HG03558 (cell line): ENCODE results near the gene ALKBH6.
"Not testable (repeated sequence)": the region's sequence is repeated elsewhere in the genome, so short reads cannot be mapped to it uniquely, and the experiment has no call there.

ENCODE experiments used
- ATAC-seq: cut with Tn5 transposase; IDR thresholded peaks from one replicate; pipeline ENCODE4 v1.9.1; 2021; ENCODE audit warnings: moderate number of reproducible peaks; ENCODE audit not compliant: unreplicated experiment; ENCODE audit errors: extremely low read depth

The ALKBH6 gene

DNA sequence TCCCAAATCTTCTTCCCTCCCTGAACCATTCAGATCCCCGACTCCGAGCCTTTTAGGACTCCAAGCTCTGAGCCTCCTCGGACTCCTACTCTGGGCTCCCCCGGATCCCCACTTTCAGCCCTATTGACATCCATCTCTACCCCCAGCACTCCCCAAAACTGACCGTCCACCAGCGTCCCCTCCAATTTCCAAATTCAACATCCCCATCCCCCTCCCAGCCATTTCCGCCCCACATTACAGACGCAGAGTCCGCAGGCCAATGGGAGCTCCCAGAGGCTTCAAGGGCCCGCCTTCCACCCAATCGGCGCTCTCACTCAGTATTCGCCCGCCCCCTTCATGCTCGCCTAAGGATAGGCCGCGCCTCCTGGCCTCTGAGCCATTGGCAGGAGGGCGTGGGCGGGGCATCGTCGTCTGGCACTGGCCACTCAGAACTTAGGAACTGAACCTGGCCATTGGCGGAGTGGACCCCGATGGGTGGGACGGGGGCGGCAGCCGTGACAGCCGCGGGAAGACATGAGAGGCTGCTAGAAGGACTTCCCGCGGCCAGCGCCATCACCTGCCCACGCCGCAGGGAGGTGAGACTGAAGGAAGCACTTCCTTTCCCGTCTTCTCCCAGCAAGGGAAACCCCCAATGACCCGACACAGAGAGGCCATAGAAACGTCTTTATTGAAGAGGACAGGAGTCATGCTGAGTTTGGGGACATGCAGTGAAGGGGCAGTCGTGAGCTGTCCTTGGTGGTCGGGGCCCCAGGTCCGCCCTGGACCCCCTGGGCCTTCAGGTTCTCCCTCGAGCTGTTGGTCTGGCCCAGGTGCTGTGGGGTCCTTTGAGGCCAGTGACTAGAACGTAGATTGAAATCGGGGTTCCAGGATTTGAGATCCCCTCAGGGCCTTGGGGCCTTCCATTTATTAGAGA, at the start of gene ALKBH6:
TSS of gene ALKBH6 (minus strand) at position 202 of the 913 bp plus-strand sequence. CDS start 816 bp downstream, outside the sequence.
- peak; percentile 89 for ATAC-seq

DNA sequence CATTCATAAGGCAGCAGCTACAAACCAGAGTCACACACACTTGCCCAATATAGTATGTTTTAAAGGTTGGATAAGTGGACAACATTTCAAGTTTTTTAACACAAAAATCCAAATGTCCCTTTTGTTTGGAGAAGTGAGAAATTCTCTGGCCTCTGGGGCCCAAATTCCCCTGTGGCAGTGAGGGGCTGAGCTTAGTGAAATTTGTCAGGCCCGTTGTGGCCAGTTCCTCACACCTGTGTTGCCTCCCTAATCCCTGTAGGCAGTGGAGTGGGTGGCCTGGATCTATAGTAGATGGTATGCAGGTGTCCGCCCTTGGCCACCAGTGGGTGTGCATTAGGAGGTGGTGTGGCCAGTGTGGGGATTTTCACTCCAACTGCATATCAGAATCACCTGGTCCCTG, 47.4 kb upstream of the ALKBH6 start:
- ATAC-seq = no peak

DNA sequence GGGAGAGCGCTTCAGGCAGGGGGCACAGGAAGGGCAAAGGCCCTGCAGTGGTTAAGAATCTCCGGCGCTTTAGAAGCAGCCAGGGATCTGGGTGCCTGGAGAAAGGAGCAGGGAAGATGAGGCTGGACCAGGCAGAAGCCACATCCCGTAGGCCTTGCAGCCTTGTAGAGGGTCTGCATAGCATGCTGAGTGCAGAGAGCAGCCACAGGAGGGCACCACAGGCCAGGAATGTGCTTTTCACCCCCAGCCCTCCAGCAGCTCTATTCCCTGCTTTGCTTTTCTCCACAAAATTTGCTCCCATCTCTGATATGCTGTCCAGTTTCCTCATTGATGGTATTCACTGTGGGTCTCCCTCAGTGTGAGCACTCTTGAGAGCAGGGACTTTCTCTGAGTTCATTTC, 46.4 kb upstream of the ALKBH6 start:
- ATAC-seq = no peak

DNA sequence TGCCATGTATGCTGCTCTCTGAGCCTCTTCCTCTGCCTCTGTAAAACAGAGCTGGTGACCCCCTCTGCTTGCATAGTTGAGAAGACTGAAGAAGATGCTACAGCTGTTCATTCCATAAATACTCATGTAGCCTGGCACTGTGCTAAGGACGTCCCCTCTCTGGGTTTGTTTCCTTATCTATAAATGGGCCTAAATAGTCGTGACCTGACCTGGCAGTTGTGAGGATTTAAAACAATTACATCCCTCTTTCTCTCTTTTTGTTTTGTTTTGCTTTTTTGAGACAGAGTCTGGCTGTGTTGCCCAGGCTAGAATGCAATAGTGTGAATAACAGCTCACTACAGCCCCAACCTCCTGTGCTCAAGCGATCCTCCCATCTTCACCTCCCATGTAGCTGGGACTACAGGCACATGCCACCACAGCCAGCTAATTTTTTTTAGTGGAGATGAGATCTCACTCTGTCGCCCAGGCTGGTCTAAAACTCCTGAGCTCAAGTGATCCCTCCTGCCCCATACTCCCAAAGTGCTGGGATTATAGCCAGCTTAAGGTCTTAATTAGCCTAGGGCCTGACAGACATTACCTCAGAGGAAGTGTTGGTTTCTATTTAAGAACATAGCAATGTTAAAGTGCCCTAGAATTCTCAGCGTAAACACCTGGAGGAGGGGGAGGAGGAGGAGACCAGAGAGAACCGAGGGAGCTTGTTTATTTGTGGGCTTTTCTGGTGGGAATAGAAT, 45.3 kb upstream of the ALKBH6 start:
- ATAC-seq = no peak

DNA sequence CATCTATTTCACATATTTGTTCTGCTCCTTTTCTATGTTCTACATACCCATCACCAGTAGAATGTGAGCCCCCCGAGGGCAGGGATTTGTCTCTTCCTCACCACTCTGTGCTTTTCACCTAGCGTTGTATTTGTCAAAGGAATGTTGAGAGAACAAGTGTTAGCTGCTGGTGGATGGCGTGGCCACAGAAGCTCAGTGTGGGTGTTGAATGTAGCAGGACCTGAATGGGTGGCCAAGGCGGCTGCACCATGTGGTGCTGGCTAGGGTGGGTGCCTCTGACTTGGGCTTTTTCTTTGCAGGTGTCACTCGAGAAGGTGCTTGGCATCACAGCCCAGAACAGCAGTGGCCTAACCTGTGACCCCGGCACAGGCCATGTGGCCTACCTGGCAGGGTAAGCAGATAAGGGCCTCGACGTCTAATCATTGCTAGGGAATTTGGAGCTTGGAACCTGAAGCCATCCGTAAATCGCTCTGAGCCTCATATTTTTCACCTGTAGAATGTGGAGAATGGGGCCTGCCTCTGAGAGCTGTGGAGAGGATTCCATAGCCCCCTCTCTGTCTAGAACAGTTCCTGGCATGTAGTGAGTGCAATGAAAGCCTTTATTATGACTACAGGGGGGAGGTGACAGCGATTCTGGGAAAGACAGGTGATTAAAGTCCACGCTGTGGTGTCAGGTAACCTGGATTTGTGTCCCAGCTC, 44.6 kb upstream of the ALKBH6 start:
- ATAC-seq = no peak

DNA sequence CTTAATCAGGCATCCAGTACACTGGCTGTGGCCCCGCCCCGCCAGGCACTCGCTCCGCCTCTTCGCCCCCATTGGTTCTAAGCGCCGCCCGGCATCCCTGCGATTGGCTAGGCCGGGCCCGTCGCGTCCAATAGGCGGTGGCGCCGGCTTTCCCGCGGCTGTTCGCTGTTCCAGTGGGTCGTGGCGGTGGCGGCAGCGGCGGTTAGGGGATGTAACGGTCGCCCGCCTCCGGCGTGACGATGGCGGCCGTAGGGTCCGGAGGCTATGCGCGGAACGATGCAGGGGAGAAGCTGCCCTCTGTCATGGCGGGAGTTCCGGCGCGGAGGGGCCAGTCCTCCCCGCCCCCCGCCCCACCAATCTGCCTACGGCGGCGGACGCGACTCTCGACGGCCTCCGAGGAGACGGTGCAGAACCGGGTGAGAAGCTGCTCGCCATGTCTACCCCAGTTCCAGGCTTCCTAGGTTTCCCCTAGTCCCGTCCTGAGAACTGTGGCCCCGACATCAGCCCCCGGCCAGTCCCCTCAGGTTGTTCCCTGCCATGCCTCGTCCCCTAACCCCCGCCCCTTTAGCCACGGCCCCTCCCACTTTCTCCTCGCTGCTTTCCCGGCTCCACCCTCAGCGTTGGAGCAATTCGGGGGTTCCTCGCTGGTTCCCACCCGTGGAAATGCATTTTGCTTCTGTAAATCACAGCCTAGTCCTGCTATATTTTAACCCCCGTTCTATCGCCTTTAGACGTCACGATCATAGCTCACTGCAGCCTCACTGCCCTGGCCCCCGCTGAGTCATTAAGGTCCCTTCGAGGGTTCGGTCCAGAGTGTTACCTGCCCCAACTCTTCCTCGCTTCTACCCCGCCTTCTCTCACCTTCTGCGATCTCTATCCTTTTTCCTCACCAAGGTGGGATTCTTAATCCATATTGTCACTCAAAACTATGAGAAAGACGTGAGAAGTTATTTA, 41.0 kb upstream of the ALKBH6 start, which contains the start of gene WDR62:
TSS of gene WDR62 (plus strand) at position 165 of the 954 bp plus-strand sequence. CDS start at position 240, 75 bp downstream.
- peak; percentile 45 for ATAC-seq

DNA sequence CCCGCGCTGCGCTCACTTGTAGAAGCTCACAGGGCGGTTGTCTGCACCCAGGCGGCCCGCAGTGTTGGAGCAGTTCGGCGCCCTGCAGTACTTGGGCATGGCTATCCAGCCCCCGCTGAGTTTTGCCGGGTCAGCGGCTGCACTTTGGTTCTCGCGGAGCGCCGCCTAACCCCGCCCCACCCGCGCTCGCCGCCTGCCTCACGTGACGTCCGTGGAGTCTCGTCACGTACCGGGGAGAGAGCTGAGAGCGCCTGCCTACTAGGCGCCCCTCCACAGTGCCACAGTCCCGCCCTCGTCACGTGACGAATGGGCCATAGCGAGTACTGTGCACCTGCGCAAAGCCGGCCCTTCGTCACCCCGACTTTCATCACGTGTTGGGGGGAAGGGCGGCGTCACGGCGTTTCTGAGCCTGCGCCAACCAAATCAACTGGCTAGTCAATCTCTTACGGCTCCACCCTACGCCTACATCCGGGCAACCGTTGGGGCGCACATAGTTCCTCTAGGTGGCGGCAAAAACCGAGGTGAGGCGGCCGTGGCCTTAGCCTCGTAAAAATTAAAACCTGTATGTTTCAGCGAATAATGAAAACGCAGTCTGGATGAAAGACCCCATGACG, 40.2 kb upstream of the ALKBH6 start, which contains the start of gene THAP8:
TSS of gene THAP8 (minus strand) at position 167 of the 614 bp plus-strand sequence. CDS start at position 99, 68 bp downstream.
- peak; percentile 54 for ATAC-seq

DNA sequence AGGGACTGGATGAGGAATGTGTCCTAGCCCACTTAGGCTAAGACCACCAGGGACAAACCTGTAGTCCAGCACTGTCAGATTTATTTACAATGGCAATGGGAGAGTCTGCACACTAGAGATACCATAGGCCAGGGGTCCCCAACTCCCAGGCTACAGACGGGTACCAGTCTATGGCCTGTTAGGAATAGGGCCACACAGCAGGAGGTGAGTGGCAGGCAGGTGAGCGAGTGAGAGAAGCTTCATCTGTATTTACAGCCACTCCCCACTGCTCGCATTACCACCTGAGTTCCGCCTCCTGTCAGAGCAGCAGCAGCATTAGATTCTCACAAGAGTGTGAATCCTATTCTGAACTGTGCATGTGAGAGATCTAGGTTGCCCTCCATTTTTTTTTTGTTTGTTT, 37.6 kb upstream of the ALKBH6 start:
- no peak for ATAC-seq

DNA sequence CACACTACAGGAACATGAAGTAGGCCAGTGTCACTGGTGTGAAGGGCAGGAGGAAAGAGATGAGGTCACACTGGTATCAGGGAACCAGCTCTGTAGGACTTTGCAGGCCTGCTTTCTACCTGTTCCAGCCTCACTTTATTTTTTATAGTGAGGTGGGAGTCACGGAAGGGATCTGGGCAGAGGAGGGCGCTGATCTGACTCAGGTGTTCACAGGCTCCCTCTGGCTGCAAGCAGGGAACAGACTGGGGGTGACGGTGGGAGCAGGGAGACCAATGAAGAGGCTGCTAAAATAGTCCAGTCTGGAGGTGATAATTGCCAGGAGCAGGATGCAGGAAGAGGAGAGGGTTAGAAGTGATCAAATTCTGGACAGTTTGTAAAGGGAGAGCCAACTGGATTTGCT, 37.2 kb upstream of the ALKBH6 start:
- ATAC-seq = no peak

DNA sequence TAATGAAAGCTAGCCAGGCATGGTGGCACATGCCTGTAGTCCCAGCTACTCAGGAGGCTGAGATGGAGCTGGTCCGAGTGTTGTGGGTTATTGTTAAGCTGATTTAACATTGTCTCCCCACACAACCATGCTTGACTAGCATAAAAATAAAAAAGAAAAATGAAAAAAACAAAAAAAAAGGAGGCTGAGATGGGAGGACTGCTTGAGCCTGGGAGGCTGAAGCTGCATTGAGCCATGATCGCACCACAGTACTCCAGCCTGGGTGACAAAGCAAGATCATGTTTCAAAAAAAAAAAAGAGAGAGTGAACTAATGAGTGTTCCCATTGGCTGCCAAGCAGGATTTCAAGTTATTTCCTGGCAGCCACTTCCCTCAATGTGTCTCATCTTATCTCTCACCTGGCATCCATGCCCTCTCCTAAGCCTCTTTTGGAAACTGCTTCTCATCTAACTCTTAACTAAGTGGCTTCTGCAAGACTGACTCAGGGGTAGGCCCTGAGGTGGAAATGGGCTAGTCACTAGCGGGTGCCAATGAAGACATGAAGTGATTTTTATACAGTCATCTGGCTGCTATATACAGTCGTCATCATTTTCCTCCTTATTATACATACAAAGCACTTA, 35.2 kb upstream of the ALKBH6 start:
- ATAC-seq = no peak

DNA sequence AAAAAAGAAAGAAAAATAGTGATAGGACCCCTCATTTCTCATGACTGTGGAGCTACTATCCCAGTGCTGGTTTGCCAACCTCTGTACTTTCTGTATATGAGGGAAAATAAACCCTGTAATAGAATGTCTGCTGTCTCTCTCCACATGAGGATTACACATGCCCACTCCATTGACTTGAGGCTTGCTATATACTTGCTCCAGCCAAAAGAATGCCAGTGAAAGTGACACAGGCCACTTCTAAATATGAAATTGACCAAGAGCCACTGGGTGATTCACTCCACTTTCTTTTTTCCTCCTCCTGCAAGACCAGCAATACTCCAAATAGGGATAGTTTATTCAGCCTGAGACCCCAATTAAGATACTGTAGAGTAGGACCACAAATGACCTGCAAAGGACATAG, 33.8 kb upstream of the ALKBH6 start:
- no peak for ATAC-seq

DNA sequence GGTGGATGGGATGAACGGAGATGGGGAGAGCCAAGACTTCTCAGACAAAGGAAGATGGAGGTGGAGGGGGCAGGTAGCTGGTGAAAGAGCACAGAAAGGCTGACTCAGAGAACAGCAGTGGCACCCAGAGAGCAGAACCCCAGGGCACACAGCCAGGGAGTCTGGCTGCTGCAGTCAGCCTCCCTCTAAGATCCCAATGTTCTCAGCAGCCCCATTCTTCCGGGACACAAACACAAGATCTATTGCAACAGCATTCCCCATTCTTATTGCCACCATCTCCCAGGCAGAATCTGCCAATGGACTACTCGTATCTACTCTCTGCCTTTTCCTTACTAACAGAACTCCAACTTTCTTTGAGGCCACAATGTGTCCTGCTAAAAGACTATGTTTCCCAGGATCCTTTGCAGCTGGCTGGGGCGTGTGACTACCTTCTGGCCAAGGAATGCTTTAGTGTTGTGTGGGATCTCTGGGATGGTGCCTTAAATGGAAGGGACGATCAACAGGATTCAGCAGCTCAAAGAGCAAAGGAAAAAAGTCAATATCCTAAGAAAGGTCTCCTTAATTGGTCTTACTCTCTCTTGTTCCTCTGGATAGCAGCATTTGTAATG, 32.5 kb upstream of the ALKBH6 start:
- no peak for ATAC-seq

DNA sequence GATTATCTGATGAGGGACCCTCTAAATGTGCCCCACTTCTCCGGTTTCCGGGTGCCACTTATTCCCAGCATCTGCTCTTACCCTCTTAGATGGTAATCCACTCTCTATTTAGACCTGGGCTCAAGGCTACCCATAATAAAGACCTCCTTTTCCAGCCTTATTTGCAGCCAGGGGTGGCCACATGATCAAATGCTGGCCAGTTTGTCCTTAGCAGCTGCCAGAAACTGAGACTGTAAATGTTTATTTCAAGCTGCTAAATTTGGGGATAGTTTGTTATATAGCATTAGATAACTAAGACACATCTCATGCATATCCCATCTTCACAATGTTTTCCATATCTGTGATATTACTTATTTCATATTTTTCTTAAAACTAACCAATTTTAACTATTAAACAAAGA, 29.9 kb upstream of the ALKBH6 start:
- ATAC-seq = no peak

DNA sequence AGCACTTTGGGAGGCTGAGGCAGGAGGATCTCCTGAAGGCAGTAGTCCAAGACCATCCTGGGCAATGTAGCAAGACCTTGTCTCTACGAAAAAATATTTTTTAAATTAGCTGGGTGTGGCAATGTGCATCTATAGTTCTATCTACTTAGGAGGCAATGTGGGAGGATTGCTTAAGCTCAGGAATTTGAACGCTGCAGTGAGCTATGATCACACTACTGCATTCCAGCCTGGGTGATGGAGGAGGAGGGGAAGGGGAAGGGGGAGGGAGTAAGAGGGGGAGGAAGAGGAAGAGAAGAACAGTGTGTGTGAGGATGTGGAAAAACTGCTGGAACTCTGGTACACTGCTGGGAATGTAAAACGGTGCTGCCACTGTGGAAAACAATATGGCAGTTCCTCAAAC, 27.8 kb upstream of the ALKBH6 start:
- ATAC-seq = no peak

DNA sequence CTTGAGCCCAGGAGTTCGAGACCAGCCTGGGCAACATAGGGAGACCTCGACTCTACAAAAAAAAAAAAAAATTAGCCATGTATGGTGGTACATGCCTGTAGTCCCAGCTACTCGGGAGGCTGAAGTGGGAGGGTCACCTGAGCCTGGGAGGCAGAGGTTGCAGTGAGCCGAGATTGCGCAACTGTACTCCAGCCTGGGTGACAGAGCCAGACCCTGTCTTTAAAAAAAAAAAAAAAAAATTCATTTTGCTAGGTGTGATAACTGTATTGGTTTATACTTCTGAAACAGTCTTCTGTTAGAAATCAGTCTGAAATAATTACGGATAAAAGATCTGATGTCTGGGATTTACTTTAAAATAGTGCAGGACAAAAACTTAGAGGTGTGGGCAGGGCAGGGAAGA, 27.1 kb upstream of the ALKBH6 start:
- ATAC-seq = not testable (repeated sequence)

DNA sequence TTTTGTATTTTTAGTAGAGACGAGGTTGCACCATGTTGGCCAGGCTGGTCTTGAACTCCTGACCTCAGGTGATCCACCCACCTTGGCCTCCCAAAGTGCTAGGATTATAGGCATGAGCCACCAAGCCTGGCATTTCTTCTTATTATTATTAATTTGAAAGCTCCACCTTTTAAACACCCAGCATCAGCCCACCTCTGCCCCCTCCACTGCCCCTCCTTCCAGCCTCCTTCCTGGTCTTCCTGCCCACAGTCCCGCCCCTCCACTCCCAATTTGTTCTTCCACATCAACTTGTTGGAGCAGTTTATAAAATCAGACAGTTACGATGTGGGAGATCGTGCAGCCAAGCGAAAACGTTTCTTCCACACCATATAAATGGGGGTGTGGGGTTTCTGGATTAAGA, 26.5 kb upstream of the ALKBH6 start:
- no peak for ATAC-seq

DNA sequence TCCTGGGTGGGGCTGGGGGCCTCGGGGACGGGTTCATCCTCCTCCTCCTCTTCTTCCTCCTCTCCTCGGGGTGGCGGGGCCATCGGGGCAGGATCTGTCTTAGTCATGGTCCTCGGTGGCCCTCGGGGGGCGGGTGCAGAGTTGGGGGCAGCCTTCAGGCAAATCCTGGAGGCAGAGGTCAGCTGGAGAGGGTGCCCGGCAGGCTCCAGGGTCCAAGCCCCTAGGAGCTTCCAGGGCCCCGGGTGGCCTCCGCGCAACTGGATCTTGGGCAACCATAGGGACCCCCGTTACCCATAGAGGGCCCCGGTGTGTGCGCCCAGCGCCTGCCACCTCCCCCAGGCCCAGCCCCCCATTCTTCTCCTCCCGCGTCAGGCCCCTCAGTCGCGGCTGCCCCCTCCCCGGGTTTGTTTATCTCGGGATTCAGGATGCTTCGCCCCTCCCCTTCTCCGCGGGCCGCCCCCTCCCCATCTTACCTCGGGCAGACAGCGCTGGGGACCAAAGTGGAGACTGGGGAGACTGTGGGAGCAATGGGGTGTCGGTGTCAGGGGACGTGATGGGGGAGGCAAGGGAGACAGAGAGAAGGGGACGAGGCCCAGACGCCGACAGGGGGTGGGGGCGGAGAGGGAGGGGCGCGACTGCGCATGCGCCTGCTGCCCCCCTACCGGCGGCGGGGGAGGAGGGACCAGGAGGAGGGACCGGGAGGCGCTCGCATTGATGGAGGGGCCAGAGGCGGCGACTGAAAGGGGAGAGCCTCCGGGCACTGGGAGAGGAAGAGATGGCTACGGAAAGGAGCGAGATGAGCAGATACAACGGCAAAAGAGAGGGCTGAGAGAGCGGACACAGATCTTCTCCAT, 18.5 kb upstream of the ALKBH6 start, which contains the start of gene CLIP3:
TSS of gene CLIP3 (minus strand) at position 623 of the 854 bp plus-strand sequence. CDS start at position 107, 516 bp downstream.
- no peak for ATAC-seq
